Heart right ventricle (tissue), 16 donors: ENCODE measurements around the gene CLIC6. TPM values are rescaled to one million over a fixed set of nuclear protein-coding genes. Genes with fewer than 3 reads are reported as not detected.

ENCODE experiments used
- ATAC-seq, 8 donors: fragments of 200-7000 bp; cut with Tn5 transposase; one replicate each; pipeline ENCODE4 v1.9.1; 2020; ENCODE audit warnings: mild to moderate bottlenecking in 8 of 8, moderate library complexity in 8 of 8, moderate number of reproducible peaks in 1 of 8
- DNase-seq, 2 donors: peaks; one replicate each; pipeline ENCODE4 v3.0.0-alpha.2; 2020
- H3K27ac ChIP-seq, 10 donors: fragments of 200-600 bp; sonication (generic) in 2 of 10; one replicate each; pipeline versions ENCODE4 v1.5.0 to v1.8.0; 2020 to 2022; ENCODE audit warnings: mild to moderate bottlenecking in 3 of 10
- H3K27me3 ChIP-seq, 7 donors: fragments of 200-600 bp; one replicate each; pipeline ENCODE4 v1.8.0; 2021 to 2022; ENCODE audit warnings: mild to moderate bottlenecking in 2 of 7
- H3K36me3 ChIP-seq, 9 donors: fragments of 200-600 bp; sonication (generic) in 1 of 9; one replicate each; pipeline versions ENCODE4 v1.5.0 to v1.8.0; 2020 to 2022; ENCODE audit warnings: mild to moderate bottlenecking in 2 of 9
- H3K4me1 ChIP-seq, 9 donors: fragments of 200-600 bp; sonication (generic) in 1 of 9; one replicate each; pipeline versions ENCODE4 v1.5.0 to v1.8.0; 2020 to 2022; ENCODE audit warnings: mild to moderate bottlenecking in 4 of 9
- H3K4me3 ChIP-seq, 10 donors: fragments of 200-600 bp; sonication (generic) in 2 of 10; one replicate each; pipeline versions ENCODE4 v1.5.0 to v1.8.0; 2020 to 2022; ENCODE audit warnings: mild to moderate bottlenecking in 7 of 10, moderate library complexity in 2 of 10
- H3K9me3 ChIP-seq, 11 donors: fragments of 200-600 bp in 10 of 11; sonication (generic) in 2 of 11; one replicate each; pipeline versions ENCODE4 v1.5.0 to v1.8.0; 2013 to 2022; ENCODE audit warnings: mild to moderate bottlenecking in 2 of 11, control low read depth in 1 of 11, moderate library complexity in 1 of 11
- WGBS, 2 donors: extraction: QIAGEN DNeasy Blood & Tissue Kit; methylation state at CpG; one replicate each; pipeline ENCODE4 v1.1.7; 2013; ENCODE audit warnings: inconsistent platforms in 1 of 2; 5-methylcytosine and 5-hydroxymethylcytosine counted together
- intact Hi-C, 10 donors: fragments of 100-400 bp; cut with DNase I; formaldehyde crosslinking; loops; one replicate each; pipeline versions ENCODE4 v1.11.1 to v1.14.2; 2022
- polyA plus RNA-seq, 2 donors: library from polyadenylated mRNA; stranded (reverse); fragments of 200-250 nt; gene quantifications; one replicate each; pipeline ENCODE4 v1.2.3, GENCODE V29; 2013
- total RNA-seq, 10 donors: library from RNA; stranded (reverse); fragmentation: NEBNext Ultra II Directional in 3 of 10; extraction: Animal tissue kit (Norgen Biotek cat#: 25700) in 3 of 10; gene quantifications; one replicate each; pipeline versions ENCODE4 v1.2.1 to v1.2.4, GENCODE V29; 2021 to 2023
- TF ChIP-seq, protein P1 (sequence below), 9 donors: fragments of 200-600 bp; sonication (generic) in 2 of 9; IDR thresholded peaks; one replicate each; pipeline versions ENCODE4 v1.5.0 to v1.8.0; 2021 to 2022; ENCODE audit warnings: antibody characterized with exemption in 9 of 9, mild to moderate bottlenecking in 5 of 9, moderate library complexity in 1 of 9
- donor health status: Arrhythmogenic right ventricular cardiomyopathy.
- donor health status: ischemic (EF 13 %, LVEDD 7.1; RV severe dilation, severe dysfunction).
- donor health status: healthy with polysubstance abuse.
- donor health status: DM: no; HTN: yes; CAD: no.
- donor health status: DM: no; HTN: no; CAD: no.
- donor health status: ischemic (EF 25% LVEDD 6.9; RV normal size, moderate dysfunction).
- donor health status: ischemic (EF 25% LVEDD 5.7; RV mildly dilated, moderate dysfunction).
- donor health status: healthy.
- donor health status: DM: yes; HTN: yes; CAD: no.
- donor health status: Ischemic cardiomyopathy.
- donor health status: ischemic (EF 35%, LVEDD 5.7; RV mildly dilated, moderate dysfunction).
- donor health status: nonischemic (EF 11% LVEDD 7.7; RV severe dilation, severe dysfunction).
- donor health status: DM: yes; HTN: yes; CAD: no.
- donor health status: PGD.
- donor health status: ischemic (EF 29% LVEDD 5.4; RV normal size, mild dysfunction).
- donor health status: nonischemic (EF 23%, LVEDD 6.1; RV moderate dilation, normal function).

The CLIC6 gene
- total and polyA plus RNA-seq, 12 donors = 0.21 to 8.1 (median 2.4) TPM

DNA sequence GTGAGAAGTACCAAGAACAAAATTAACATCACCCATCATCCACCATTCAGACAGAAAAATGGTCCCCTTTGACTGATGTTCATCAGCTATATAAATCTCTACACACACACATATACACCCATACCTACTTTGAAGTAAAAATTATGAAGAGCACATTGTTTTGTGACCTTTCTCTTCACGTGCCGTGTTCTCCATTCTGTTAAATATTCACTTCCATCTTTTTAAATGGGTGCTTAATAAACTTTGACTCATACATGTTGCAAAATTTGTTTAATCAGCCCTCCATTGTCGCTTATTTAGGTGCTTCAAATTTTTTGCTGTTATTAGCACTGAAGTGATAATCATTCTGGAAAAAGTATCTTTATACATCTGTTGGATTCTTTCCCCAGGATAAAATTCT, 80.1 kb downstream of the CLIC6 start:
- Histone ChIP-seq H3K27me3 (peaks cover 0 to 10% (median 6%) of the 10 kb centered on the region in 7 donors), H3K4me1 (peaks cover 0 to 12% (median 3%) of the 10 kb centered on the region in 9 donors), H3K36me3 (no peaks in the 10 kb centered on the region), H3K4me3 (no peak overlapping the region), H3K9me3 (no peaks in the 10 kb centered on the region), H3K27ac (no peak overlapping the region)
- DNase-seq (no peak), ATAC-seq (no peak)
- intact Hi-C loops = loop anchor here (5.0 to 10.0 kb wide), 12 partner anchors 138 to 1278 kb away; no protein-coding TSS in a partner anchor
- 82 to 93% methylated on average over 3 of the region's 3 CpGs for WGBS, 2 donors
- TF ChIP-seq, protein P1, sequence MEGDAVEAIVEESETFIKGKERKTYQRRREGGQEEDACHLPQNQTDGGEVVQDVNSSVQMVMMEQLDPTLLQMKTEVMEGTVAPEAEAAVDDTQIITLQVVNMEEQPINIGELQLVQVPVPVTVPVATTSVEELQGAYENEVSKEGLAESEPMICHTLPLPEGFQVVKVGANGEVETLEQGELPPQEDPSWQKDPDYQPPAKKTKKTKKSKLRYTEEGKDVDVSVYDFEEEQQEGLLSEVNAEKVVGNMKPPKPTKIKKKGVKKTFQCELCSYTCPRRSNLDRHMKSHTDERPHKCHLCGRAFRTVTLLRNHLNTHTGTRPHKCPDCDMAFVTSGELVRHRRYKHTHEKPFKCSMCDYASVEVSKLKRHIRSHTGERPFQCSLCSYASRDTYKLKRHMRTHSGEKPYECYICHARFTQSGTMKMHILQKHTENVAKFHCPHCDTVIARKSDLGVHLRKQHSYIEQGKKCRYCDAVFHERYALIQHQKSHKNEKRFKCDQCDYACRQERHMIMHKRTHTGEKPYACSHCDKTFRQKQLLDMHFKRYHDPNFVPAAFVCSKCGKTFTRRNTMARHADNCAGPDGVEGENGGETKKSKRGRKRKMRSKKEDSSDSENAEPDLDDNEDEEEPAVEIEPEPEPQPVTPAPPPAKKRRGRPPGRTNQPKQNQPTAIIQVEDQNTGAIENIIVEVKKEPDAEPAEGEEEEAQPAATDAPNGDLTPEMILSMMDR (IDR thresholded peaks at IDR 0.05) = no peak

DNA sequence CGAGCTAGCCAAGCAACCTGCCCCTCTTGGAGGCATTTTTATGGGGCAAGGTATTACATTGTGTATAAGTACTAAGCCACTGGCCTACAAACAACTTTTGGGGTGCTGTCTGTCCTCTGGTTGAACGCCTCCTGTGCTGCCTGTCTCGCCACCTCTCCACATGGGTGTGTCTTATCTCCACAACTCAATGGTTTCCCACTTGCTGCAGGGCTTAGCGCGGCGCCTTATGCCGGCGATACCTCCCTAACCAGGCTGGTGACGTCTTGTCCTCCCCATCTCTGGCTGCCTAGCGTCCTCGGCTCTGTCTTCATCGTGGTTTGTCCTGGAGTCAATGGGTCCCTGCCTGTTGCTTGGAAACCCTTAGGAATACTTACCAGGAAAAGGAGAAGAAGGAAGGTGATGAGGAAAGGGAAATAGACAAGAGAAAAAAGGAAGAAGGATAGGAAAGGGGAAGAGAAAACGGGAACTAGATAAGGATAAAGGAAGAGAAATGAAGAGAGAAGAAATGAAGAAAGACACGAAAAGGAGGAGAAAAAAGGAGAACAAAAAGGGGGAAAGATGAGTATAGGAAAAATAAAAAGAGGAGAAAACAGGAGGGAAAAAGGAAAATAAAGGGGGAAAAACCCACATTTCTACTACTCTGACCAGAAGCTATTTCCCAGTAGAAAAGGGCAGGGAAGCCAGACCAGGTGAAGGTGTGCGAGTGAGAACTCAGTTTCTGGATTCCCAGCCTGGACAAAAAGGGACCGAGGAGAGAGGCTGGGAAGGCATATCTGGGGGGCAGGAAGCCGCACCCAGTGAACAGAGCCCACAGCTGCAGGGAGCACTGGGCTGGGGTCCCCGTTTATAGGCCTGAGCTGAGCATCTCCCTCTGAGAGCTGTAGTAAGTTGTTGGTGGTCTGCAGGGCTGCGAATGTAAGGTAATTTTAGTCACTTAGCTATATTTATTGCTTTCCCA, 86.2 kb downstream of the CLIC6 start:
- intact Hi-C loops = loop anchor here in 1 of 10 donors (10.0 kb wide), 1 partner anchor 1190 kb away; no protein-coding TSS in a partner anchor
- WGBS, 2 donors = 84 to 86% methylated on average over 19 of the region's 19 CpGs
- TF ChIP-seq, protein P1 (IDR thresholded peaks at IDR 0.05) = no peak
- H3K27me3 ChIP-seq = peaks cover 0 to 19% (median 6%) of the 10 kb centered on the region in 7 donors
- ATAC-seq = no peak
- DNase-seq = no peak
- no peaks in the 10 kb centered on the region for H3K4me1 ChIP-seq
- H3K4me3 ChIP-seq = no peak overlapping the region
- H3K36me3 ChIP-seq = no peaks in the 10 kb centered on the region
- no peaks in the 10 kb centered on the region for H3K9me3 ChIP-seq
- H3K27ac ChIP-seq = no peak overlapping the region

DNA sequence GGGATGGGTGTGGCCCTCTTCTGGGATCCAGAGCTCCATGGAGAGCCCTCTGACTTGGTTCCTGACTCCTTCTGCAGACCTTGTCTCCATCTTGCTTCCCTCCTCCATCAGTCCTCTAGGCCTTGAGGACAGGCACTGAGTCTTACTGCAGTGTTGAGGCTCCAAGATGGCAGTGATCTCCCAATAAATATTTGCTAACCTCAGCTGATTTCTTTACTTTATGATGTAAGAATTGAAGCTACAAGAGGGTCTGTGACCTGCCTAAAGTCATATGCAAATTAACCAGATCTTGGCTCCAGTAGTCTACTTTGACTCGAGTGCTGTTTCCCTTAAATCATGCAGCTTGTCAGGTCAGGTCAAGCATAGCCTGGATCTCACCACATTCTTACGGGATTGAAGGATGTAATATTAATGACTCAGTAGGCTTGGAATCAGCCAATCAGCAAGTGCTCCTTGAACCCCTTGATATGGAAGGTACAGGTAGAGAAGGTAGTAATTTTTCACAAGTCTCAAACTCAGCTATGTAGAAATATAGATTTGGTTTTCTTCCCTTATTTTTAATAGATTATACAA, 93.0 kb downstream of the CLIC6 start:
- no peak for DNase-seq
- TF ChIP-seq, protein P1 (IDR thresholded peaks at IDR 0.05) = no peak
- no peaks in the 10 kb centered on the region for H3K36me3 ChIP-seq
- WGBS, 2 donors = 73 to 75% methylated on average over 2 of the region's 2 CpGs
- H3K27me3 ChIP-seq = peaks cover 0 to 13% (median 0%) of the 10 kb centered on the region in 7 donors
- peaks cover 0 to 8% (median 0%) of the 10 kb centered on the region in 11 donors for H3K9me3 ChIP-seq
- intact Hi-C loops = no loop called here
- H3K4me1 ChIP-seq = no peaks in the 10 kb centered on the region
- H3K27ac ChIP-seq = no peak overlapping the region
- ATAC-seq = no peak
- H3K4me3 ChIP-seq = no peak overlapping the region

DNA sequence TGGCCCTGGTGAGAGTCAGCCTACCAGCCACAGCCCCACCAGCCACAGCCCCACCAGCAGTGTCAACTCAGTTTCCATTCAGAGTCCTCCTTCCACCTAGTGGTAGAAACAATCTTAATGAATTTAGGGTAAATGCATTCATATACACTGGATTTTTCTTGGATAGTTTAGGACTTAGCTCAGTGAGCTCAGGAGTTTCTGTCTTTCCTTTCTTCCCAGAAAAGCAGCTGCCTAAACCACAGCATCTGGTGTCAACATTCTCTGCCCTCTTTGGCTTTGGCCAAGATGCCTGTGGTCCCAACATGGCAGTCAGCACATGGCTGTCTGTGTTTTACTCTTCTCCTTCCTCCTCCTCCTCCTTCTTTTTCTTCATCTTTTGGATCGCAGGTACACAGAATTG, 94.0 kb downstream of the CLIC6 start:
- Histone ChIP-seq H3K9me3 (peaks cover 0 to 8% (median 0%) of the 10 kb centered on the region in 11 donors), H3K36me3 (no peaks in the 10 kb centered on the region), H3K4me1 (no peaks in the 10 kb centered on the region), H3K27ac (no peak overlapping the region), H3K4me3 (no peak overlapping the region), H3K27me3 (peaks cover 0 to 13% (median 0%) of the 10 kb centered on the region in 7 donors)
- no peak for ATAC-seq
- 96 to 98% methylated on average over 1 of the region's 1 CpG for WGBS, 2 donors
- no peak for DNase-seq
- intact Hi-C loops = no loop called here
- TF ChIP-seq, protein P1 (IDR thresholded peaks at IDR 0.05) = no peak
